Right lobe of liver (tissue), 6 donors: ENCODE results near the gene C4orf17. TPM values are rescaled to one million over a fixed set of nuclear protein-coding genes. Genes with fewer than 3 reads are reported as not detected.

ENCODE experiments used
- ATAC-seq, 4 donors: fragments of 200-7000 bp; cut with Tn5 transposase; one replicate each; pipeline ENCODE4 v1.9.1; 2020; ENCODE audit warnings: mild to moderate bottlenecking in 4 of 4, moderate library complexity in 4 of 4
- DNase-seq, 3 donors: peaks; one replicate each; pipeline ENCODE4 v3.0.0-alpha.2; 2020
- H3K27ac ChIP-seq, 3 donors: fragments of 200-600 bp; one replicate each; pipeline ENCODE4 v1.8.0; 2022
- H3K27me3 ChIP-seq, 2 donors: fragments of 200-600 bp; one replicate each; pipeline ENCODE4 v1.8.0; 2022
- H3K36me3 ChIP-seq, 4 donors: fragments of 200-600 bp; sonication (generic) in 1 of 4; one replicate each; pipeline versions ENCODE4 v1.5.1 to v1.8.0; 2017 to 2022; ENCODE audit warnings: control low read depth in 1 of 4
- H3K4me1 ChIP-seq, 4 donors: fragments of 200-600 bp; sonication (generic) in 1 of 4; one replicate each; pipeline versions ENCODE4 v1.5.1 to v1.8.0; 2017 to 2022; ENCODE audit warnings: control low read depth in 1 of 4
- H3K4me3 ChIP-seq, 3 donors: fragments of 200-600 bp; one replicate each; pipeline ENCODE4 v1.8.0; 2022
- H3K9me3 ChIP-seq, 4 donors: fragments of 200-600 bp; sonication (generic) in 1 of 4; one replicate each; pipeline versions ENCODE4 v1.5.1 to v1.8.0; 2017 to 2022; ENCODE audit warnings: control low read depth in 1 of 4
- POLR2A ChIP-seq: fragments of 450-650 bp; IDR thresholded peaks from one replicate; pipeline ENCODE4 v1.6.1; 2017; ENCODE audit warnings: antibody characterized with exemption, mild to moderate bottlenecking
- WGBS: methylation state at CpG from one replicate; pipeline ENCODE4 v1.1.6; 2018; ENCODE audit warnings: low coverage, low lambda C conversion rate; ENCODE audit not compliant: insufficient coverage; ENCODE audit errors: missing lambda C conversion rate; 5-methylcytosine and 5-hydroxymethylcytosine counted together
- intact Hi-C, 2 donors: fragments of 100-400 bp; cut with DNase I; formaldehyde crosslinking; loops; one replicate each; pipeline versions ENCODE4 v1.11.2 to v1.14.1; 2022
- long read RNA-seq: library from polyadenylated mRNA; unstranded; transcript quantifications from one replicate; pipeline ENCODE4 v2.0.0, GENCODE V29; 2019
- total RNA-seq, 6 experiments: library from RNA; depleted of rRNA in 2 of 6; stranded (reverse); fragments of >200 nt in 2 of 6; fragmentation: NEBNext Ultra II Directional in 3 of 6; extraction: Animal tissue kit (Norgen Biotek cat#: 25700) in 3 of 6; gene quantifications; one replicate each; pipeline versions ENCODE4 v1.1.0 to v1.2.4, GENCODE V29; 2016 to 2023
- TF ChIP-seq, protein P1 (sequence below), 4 donors: fragments of 200-600 bp in 3 of 4; fragments of 450-650 bp in 1 of 4; IDR thresholded peaks; one replicate each; pipeline versions ENCODE4 v1.5.1 to v1.8.0; 2016 to 2022; ENCODE audit warnings: antibody characterized with exemption in 4 of 4, mild to moderate bottlenecking in 2 of 4
- donor health status: DM: no; HTN: yes; CAD: no.
- donor health status: DM: no; HTN: no; CAD: no.
- donor health status: DM: no; HTN: no; CAD: no.
- donor health status: DM: no; HTN: yes; CAD: no.
- donor health status: DM: no; HTN: yes; CAD: no.

Gene C4orf17
- not detected for total RNA-seq
- long read RNA-seq, result 0 reads

GRCh38 chr4:99510721-99511120, at the start of gene C4orf17:
TSS of gene C4orf17 (plus strand) at chr4:99511021. CDS start at chr4:99513082, 2,061 bp downstream.
- ATAC-seq (no peak), DNase-seq (no peak)
- H3K27me3 ChIP-seq, result no peaks in the 10 kb centered on the region
- no peak within 1 kb of the TSS for H3K27ac ChIP-seq
- H3K36me3 ChIP-seq, result no peaks in the 10 kb centered on the region
- no peak for TF ChIP-seq POLR2A
- TF ChIP-seq, protein P1, sequence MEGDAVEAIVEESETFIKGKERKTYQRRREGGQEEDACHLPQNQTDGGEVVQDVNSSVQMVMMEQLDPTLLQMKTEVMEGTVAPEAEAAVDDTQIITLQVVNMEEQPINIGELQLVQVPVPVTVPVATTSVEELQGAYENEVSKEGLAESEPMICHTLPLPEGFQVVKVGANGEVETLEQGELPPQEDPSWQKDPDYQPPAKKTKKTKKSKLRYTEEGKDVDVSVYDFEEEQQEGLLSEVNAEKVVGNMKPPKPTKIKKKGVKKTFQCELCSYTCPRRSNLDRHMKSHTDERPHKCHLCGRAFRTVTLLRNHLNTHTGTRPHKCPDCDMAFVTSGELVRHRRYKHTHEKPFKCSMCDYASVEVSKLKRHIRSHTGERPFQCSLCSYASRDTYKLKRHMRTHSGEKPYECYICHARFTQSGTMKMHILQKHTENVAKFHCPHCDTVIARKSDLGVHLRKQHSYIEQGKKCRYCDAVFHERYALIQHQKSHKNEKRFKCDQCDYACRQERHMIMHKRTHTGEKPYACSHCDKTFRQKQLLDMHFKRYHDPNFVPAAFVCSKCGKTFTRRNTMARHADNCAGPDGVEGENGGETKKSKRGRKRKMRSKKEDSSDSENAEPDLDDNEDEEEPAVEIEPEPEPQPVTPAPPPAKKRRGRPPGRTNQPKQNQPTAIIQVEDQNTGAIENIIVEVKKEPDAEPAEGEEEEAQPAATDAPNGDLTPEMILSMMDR (IDR thresholded peaks at IDR 0.05), result no peak
- H3K4me3 ChIP-seq, result no peak within 1 kb of the TSS
- whole genome bisulfite sequencing, result 66% methylated on average over 4 of the region's 4 CpGs
- intact Hi-C loops, result no loop called here
- H3K9me3 ChIP-seq, result no peaks in the 10 kb centered on the region
- H3K4me1 ChIP-seq, result no peaks in the 10 kb centered on the region

GRCh38 chr4:99461623-99462401, 49.0 kb upstream of the C4orf17 start:
- intact Hi-C loops, result no loop called here
- no peaks in the 10 kb centered on the region for H3K9me3 ChIP-seq
- ATAC-seq, result peak; percentile 82 to 91 (median 89)
- H3K4me3 ChIP-seq, result no peak overlapping the region
- H3K27me3 ChIP-seq, result no peaks in the 10 kb centered on the region
- H3K27ac ChIP-seq, result peak overlapping the region; percentile 13 to 84 (median 63)
- 32% methylated on average over 4 of the region's 4 CpGs for WGBS
- peak; percentile 66 to 84 (median 84) for DNase-seq
- TF ChIP-seq, protein P1 (IDR thresholded peaks at IDR 0.05), result no peak
- TF ChIP-seq POLR2A, result no peak
- H3K36me3 ChIP-seq, result no peaks in the 10 kb centered on the region
- H3K4me1 ChIP-seq, result peaks cover 0 to 35% (median 13%) of the 10 kb centered on the region in 4 donors

- intact Hi-C loops, result no loop called here
- Histone ChIP-seq H3K27me3 (no peaks in the 10 kb centered on the region), H3K4me1 (peaks cover 0 to 35% (median 13%) of the 10 kb centered on the region in 4 donors), H3K9me3 (no peaks in the 10 kb centered on the region), H3K36me3 (no peaks in the 10 kb centered on the region), H3K27ac (peak overlapping the region in 1 of 3 donors; percentile 84), H3K4me3 (no peak overlapping the region)
- 19% methylated on average over 4 of the region's 4 CpGs for WGBS
- TF ChIP-seq POLR2A, result no peak
- TF ChIP-seq, protein P1 (IDR thresholded peaks at IDR 0.05), result peak; percentile 86 to 94 (median 86)
- ATAC-seq, result peak; percentile 74 to 89 (median 82)
- DNase-seq, result peak; percentile 35 to 68 (median 57)
Measured at GRCh38 chr4:99462875-99463464, 47.9 kb upstream of the C4orf17 start.

- no peak for TF ChIP-seq POLR2A
- TF ChIP-seq, protein P1 (IDR thresholded peaks at IDR 0.05), result no peak
- H3K27me3 ChIP-seq, result no peaks in the 10 kb centered on the region
- H3K27ac ChIP-seq, result no peak overlapping the region
- H3K36me3 ChIP-seq, result no peaks in the 10 kb centered on the region
- no peak overlapping the region for H3K4me3 ChIP-seq
- no peak for DNase-seq
- no peak for ATAC-seq
- H3K4me1 ChIP-seq, result peaks cover 0 to 32% (median 13%) of the 10 kb centered on the region in 4 donors
- 75% methylated on average over 2 of the region's 2 CpGs for WGBS
- no peaks in the 10 kb centered on the region for H3K9me3 ChIP-seq
- intact Hi-C loops, result no loop called here
Measured at GRCh38 chr4:99463566-99463965, 47.3 kb upstream of the C4orf17 start.
